Karpas-422 (cell line): ENCODE data around the gene RNGTT. TPM values are rescaled to one million over a fixed set of nuclear protein-coding genes. Genes with fewer than 3 reads are reported as not detected.
"Not testable (repeated sequence)": the region's sequence is repeated elsewhere in the genome, so short reads cannot be mapped to it uniquely, and the experiment has no call there.

Experiments used
- DNase-seq: peaks from one replicate; pipeline ENCODE4 v3.0.0-alpha.2; 2015
- H2AFZ ChIP-seq: fragments of 200-600 bp; sonication (generic); 2 replicates; pipeline ENCODE4 v1.6.1; 2014; ENCODE audit warnings: antibody characterized with exemption, low read length, mixed read lengths
- H3K27ac ChIP-seq: fragments of 200-600 bp; sonication (generic); 2 replicates; pipeline ENCODE4 v1.5.1; 2014; ENCODE audit warnings: mild to moderate bottlenecking, low read length, moderate library complexity
- H3K27me3 ChIP-seq: fragments of 200-600 bp; sonication (generic); 2 replicates; pipeline ENCODE4 v1.6.1; 2014; ENCODE audit warnings: low read length, mixed read lengths
- H3K36me3 ChIP-seq: fragments of 200-600 bp; sonication (generic); 2 replicates; pipeline ENCODE4 v1.6.1; 2014; ENCODE audit warnings: low read length, mixed read lengths; ENCODE audit not compliant: insufficient read depth
- H3K4me1 ChIP-seq: fragments of 200-600 bp; sonication (generic); 2 replicates; pipeline ENCODE4 v1.6.1; 2014; ENCODE audit warnings: mild to moderate bottlenecking, low read length, mixed read lengths
- H3K4me2 ChIP-seq: fragments of 200-600 bp; sonication (generic); 2 replicates; pipeline ENCODE4 v1.6.1; 2014; ENCODE audit warnings: low read length, low read depth, mild to moderate bottlenecking; ENCODE audit not compliant: poor library complexity, severe bottlenecking
- H3K4me3 ChIP-seq: fragments of 200-600 bp; sonication (generic); 2 replicates; pipeline ENCODE4 v1.5.1; 2014; ENCODE audit warnings: mild to moderate bottlenecking, antibody characterized with exemption, low read length, mixed read lengths
- H3K79me2 ChIP-seq: fragments of 200-600 bp; sonication (generic); 2 replicates; pipeline ENCODE4 v1.6.1; 2014; ENCODE audit warnings: mild to moderate bottlenecking, low read length, mixed read lengths
- H3K9ac ChIP-seq: fragments of 200-600 bp; sonication (generic); 2 replicates; pipeline ENCODE4 v1.6.0; 2014; ENCODE audit warnings: low read length
- H3K9me2 ChIP-seq: fragments of 200-600 bp; sonication (generic), shearing (Covaris generic); replicated peaks from 2 replicates; pipeline ENCODE4 v1.6.0; 2014; ENCODE audit warnings: mild to moderate bottlenecking, low read length, moderate library complexity; ENCODE audit not compliant: insufficient read depth
- H3K9me3 ChIP-seq: fragments of 300-700, 200-600 bp; sonication (generic); 2 replicates; pipeline ENCODE4 v1.6.1; 2014; ENCODE audit warnings: low read length, mixed read lengths
- H4K20me1 ChIP-seq: fragments of 200-600 bp; sonication (generic); 2 replicates; pipeline ENCODE4 v1.6.1; 2014; ENCODE audit warnings: mild to moderate bottlenecking, antibody characterized with exemption, low read length, low read depth; ENCODE audit not compliant: insufficient read depth
- total RNA-seq: library from RNA; depleted of rRNA; stranded (reverse); fragments of >200 nt; shearing (Covaris generic); gene quantifications from 2 replicates; pipeline ENCODE4 v1.2.3, GENCODE V29; 2014; ENCODE audit warnings: low replicate concordance

The RNGTT gene
- total RNA-seq, 1 experiment from 2014 or later = 35.9 TPM

DNA sequence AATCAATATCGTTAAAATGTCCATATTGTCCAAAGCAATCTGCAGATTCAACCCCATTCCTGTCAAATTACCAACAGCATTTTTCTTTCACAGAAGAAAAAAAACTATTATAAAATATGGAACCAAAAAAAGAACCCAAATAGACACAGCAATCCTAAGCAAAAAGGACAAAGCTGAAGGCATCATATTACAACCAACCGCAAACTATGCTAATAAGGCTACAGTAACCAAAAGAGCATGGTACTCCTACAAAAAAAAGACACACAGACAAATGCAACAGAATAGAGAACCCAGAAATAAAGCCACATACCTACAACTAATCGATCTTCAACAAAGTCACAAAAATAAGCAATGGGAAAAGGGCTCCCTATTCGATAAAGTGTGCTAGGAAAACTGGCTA lies 49.2 kb downstream of the RNGTT start:
- H3K9me3 ChIP-seq = no peaks in the 10 kb centered on the region
- no peaks in the 10 kb centered on the region for H3K9me2 ChIP-seq
- H3K9ac ChIP-seq = no peak overlapping the region
- H3K27me3 ChIP-seq = no peaks in the 10 kb centered on the region
- H3K27ac ChIP-seq = 0 out of 2 replicates have a peak overlapping the region, but pooled peaks have one; percentile 21
- H3K4me2 ChIP-seq = peak overlapping the region; percentile 46
- no peak overlapping the region for H3K4me3 ChIP-seq
- peaks cover 9% of the 10 kb centered on the region; the same call in 1 of the 2 replicates for H3K36me3 ChIP-seq
- peak; percentile 53 for DNase-seq
- no peaks in the 10 kb centered on the region for H4K20me1 ChIP-seq
- H3K4me1 ChIP-seq = peaks cover 25% of the 10 kb centered on the region
- H3K79me2 ChIP-seq = peaks cover 97% of the 10 kb centered on the region
- H2AFZ ChIP-seq = no peak overlapping the region

DNA sequence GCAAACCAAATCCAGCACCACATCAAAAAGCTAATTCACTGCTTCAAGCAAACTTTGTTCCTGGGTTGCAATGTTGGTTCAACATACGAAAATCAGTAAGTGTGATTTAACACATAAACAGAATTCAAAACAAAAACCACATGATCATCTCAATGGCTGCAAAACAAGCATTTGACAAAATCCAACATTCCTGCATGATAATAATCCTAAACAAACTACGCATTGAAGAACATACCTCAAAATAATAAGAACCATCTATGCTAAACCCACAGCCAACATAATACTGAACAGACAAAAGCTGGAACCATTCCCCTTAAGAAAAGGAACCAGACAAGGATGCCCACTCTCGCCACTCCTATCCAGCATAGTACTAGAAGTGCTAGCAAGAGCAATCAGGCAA lies 49.9 kb downstream of the RNGTT start:
- Histone ChIP-seq H3K4me1 (peaks cover 25% of the 10 kb centered on the region), H4K20me1 (no peaks in the 10 kb centered on the region), H3K79me2 (peaks cover 99% of the 10 kb centered on the region), H3K27me3 (no peaks in the 10 kb centered on the region), H3K9me2 (no peaks in the 10 kb centered on the region), H3K4me3 (no peak overlapping the region), H3K4me2 (no peak overlapping the region), H3K27ac (no peak overlapping the region), H3K9ac (no peak overlapping the region), H2AFZ (no peak overlapping the region), H3K36me3 (peaks cover 9% of the 10 kb centered on the region; the same call in 1 of the 2 replicates), H3K9me3 (no peaks in the 10 kb centered on the region)
- DNase-seq = no peak

DNA sequence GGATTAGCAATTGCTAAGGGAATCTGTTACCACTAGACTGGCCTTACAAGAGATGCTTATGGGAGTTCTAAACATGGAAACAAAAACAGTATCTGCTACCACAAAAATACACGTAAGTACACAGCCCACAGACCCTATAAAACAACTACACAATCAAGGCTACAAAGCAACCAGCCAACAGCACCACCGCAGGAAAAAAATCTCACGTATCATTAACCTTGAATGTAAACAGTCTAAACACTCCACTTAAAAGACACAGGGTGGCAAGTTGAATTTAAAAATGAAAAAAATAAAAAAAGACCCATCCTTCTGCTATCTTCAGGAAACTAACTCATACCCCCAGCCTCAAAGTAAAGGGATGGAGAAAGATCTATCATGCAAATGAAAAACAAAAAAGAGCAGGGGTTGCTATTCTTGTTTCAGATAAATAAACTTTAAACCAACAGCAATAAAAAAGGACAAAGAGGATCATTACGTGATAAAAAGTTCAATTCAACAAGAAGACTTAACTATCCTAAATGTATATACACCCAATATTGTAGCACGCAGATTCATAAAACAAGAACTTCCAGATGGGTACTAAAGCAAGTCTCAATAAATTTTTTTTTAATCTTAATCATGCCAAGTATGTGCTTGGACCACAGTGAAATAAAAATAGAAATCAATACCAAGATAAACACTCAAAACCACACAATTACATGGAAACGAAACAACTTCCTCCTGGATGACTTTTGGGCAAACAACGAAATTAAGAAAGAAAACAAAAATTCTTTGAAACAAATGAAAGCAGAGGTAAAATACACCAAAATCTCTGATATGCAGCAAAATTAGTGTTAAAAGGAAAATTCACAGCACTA lies 52.3 kb downstream of the RNGTT start:
- Histone ChIP-seq H3K27me3 (no peaks in the 10 kb centered on the region), H3K4me1 (peaks cover 25% of the 10 kb centered on the region), H3K9me3 (no peaks in the 10 kb centered on the region), H3K36me3 (peaks cover 3% of the 10 kb centered on the region), H3K79me2 (peaks cover 94% of the 10 kb centered on the region), H3K9me2 (no peaks in the 10 kb centered on the region), H3K4me3 (no peak overlapping the region), H2AFZ (no peak overlapping the region), H3K4me2 (no peak overlapping the region), H3K27ac (no peak overlapping the region), H4K20me1 (no peaks in the 10 kb centered on the region), H3K9ac (no peak overlapping the region)
- no peak for DNase-seq

DNA sequence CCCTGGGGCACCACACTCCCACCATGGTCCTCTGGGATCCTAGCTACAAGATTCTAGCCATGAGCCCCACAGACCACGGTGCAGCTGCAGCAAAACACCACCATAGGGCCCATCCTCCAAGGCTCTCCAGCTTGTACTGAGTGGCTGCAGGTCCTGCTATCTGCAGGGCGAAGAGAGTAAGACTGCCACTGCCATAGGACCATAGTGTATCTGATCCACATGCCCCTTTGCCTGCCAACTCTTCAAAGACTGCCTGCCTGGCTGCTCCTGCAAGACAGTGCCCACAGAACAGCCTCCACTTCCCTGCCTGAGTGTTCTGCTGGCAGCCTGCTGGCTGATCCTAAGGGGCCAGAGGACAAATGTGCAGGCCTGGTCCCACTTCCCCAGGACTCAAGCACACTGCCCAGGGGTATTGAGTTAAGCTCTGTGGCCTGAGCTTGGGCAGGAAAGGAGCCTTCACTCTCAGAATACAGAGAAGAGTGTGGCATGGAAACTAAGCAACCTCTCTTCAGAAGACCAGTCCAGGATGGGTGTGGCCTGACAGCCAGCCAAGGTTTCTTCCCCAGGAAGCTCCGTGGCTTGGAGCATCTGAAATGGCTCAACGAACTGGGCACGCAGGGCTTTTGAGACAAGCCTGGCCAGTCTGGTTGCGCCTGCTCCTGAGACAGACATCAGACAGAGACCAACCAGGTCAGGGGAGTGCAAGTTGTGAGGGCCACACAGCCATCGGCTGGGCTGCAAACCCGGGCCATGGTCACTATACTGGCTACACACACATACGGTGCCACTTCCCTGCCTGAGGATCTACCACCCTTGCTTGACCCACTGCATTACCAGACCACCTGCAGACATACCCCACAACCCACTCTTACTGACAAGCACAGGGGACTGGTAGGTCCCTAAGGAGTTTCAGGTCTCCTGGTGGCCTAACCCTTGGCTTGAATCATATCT lies 54.5 kb downstream of the RNGTT start:
- Histone ChIP-seq H3K4me2 (no peak overlapping the region), H3K9me2 (no peaks in the 10 kb centered on the region), H3K36me3 (peaks cover 13% of the 10 kb centered on the region; the same call in 1 of the 2 replicates), H3K27ac (no peak overlapping the region), H3K27me3 (no peaks in the 10 kb centered on the region), H4K20me1 (no peaks in the 10 kb centered on the region), H3K9ac (no peak overlapping the region), H3K9me3 (no peaks in the 10 kb centered on the region), H3K79me2 (peaks cover 82% of the 10 kb centered on the region), H3K4me3 (no peak overlapping the region), H2AFZ (no peak overlapping the region), H3K4me1 (peaks cover 12% of the 10 kb centered on the region)
- no peak for DNase-seq

DNA sequence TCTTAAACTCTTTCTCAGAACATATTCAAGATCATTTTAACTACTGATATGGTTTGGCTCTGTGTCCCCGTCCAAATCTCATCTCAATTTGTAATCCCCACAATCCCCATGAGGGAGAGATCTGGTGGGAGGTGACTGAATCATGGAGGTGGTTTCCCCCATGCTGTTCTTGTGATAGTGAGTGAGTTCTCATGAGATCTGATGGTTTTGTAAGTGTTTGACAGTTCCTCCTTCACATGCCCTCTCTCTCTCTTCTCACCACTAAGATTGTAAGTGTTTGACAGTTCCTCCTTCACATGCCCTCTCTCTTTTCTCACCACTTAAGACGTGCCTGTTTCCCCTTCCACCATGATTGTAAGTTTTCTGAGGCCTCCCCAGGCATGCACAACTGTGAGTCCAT lies 56.3 kb downstream of the RNGTT start:
- H3K27ac ChIP-seq, H3K4me3 ChIP-seq, H3K9me2 ChIP-seq, H4K20me1 ChIP-seq, H3K27me3 ChIP-seq, H3K9ac ChIP-seq, DNase-seq, H3K4me2 ChIP-seq, H3K4me1 ChIP-seq, H2AFZ ChIP-seq, H3K9me3 ChIP-seq: not testable (repeated sequence)
- Histone ChIP-seq H3K79me2 (peaks cover 70% of the 10 kb centered on the region), H3K36me3 (peaks cover 22% of the 10 kb centered on the region)

DNA sequence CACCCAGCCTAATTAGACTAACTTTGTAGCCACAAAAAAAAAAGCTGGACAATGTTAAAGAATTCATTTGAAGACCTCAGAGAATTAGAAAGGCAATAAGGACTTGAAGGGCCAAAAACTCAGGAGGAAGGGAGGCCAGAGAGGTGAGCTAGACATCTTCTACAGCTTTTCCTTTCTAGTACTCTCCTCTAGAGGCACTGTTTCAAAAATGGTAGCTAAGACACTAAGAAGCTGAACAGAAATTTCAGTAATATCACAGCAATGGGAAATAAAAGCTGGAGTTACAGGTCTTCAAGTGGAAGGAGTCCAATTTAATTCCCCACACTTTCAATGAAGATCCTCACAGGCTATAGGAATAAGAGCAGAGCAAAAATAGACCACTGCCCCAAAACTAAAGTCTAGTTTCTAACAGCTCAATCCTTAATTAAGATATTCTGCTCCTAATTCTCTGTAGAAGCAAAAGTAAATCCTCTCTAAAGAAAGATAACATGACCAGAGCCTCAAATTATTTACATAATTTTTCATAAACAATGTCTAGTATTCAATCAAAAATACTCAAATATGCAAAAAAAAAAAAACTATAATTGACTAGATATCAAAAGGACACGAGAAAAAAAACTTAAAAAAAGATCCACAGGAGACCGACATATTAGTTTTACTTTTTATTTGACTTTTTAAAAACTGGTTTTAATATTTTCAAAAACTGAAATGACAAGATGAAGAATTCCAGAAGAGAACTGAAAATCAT lies 63.7 kb downstream of the RNGTT start:
- no peaks in the 10 kb centered on the region for H4K20me1 ChIP-seq
- DNase-seq = peak; percentile 58

DNA sequence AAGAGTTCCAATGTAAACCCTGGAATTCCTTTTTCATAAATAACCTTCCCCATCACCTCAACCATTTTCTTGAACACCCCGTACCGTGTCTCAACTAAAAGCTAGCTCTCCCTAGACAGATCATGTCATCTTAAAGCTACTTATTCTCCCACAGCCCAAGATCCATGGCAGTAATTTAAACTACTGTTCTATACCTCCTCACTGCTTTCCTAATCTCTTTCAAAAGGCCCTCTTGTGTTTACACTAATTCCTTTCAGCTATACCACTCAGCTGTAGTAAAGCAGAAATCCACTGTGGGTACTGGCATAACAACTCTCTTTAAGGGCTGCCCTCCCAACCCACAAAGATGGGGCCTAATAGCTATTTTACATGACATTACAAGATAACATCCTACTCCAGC lies 67.5 kb downstream of the RNGTT start:
- no peak overlapping the region for H2AFZ ChIP-seq

More for the DNA sequence above, 63.7 kb downstream of the RNGTT start:
- H3K9ac ChIP-seq = no peak overlapping the region
- H3K27ac ChIP-seq = no peak overlapping the region
- no peak overlapping the region for H3K4me3 ChIP-seq
- no peaks in the 10 kb centered on the region for H3K9me3 ChIP-seq
- H3K79me2 ChIP-seq = peaks cover 15% of the 10 kb centered on the region
- no peaks in the 10 kb centered on the region for H3K4me1 ChIP-seq
- H3K27me3 ChIP-seq = no peaks in the 10 kb centered on the region
- H3K4me2 ChIP-seq = no peak overlapping the region
- H3K36me3 ChIP-seq = peaks cover 21% of the 10 kb centered on the region
- H2AFZ ChIP-seq = no peak overlapping the region
- no peaks in the 10 kb centered on the region for H3K9me2 ChIP-seq

More for the DNA sequence above, 67.5 kb downstream of the RNGTT start:
- peaks cover 6% of the 10 kb centered on the region; the same call in 1 of the 2 replicates for H3K4me1 ChIP-seq
- no peak overlapping the region for H3K4me2 ChIP-seq
- H3K27ac ChIP-seq = no peak overlapping the region
- no peak overlapping the region for H3K4me3 ChIP-seq
- no peaks in the 10 kb centered on the region for H4K20me1 ChIP-seq
- H3K9ac ChIP-seq = no peak overlapping the region
- H3K27me3 ChIP-seq = no peaks in the 10 kb centered on the region
- no peak for DNase-seq
- H3K9me3 ChIP-seq = no peaks in the 10 kb centered on the region
- H3K9me2 ChIP-seq = no peaks in the 10 kb centered on the region
- H3K79me2 ChIP-seq = peaks cover 32% of the 10 kb centered on the region
- H3K36me3 ChIP-seq = peaks cover 7% of the 10 kb centered on the region; the same call in 1 of the 2 replicates
